ENCODE measurements around the gene CCDC78. TPM values are rescaled to one million over a fixed set of nuclear protein-coding genes. Genes with fewer than 3 reads are reported as not detected.

CCDC78 gene
- polyA plus RNA-seq, 1 donor from 2014 or later = 10.7 TPM

DNA sequence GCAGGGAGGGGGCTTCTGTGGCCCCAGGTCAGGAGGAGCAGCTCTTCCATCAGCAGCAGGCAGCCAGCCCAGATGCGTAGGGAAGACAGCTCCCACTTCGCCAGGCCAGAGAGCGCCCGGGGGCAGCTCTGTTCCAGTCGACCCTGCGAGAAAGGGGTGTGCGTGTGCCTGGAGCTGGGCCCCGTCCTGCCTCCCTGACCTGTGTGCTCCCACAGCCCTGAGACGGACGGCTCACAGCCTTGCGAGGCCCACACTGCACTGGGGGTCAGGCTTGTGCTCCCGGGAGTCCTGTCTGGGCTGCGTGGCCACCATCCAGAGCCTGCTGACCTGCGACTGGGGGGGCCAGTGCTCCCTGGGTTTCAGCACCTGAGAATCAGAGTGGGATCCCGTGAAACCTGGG, 33.8 kb upstream of the CCDC78 start:
- Histone ChIP-seq H3K36me3 (ENCODE audit: insufficient read depth, low read length) (no peaks in the 10 kb centered on the region), H4K20me1 (ENCODE audit: insufficient read depth) (no peaks in the 10 kb centered on the region), H3K4me3 (ENCODE audit: low read length) (no peak overlapping the region), H3F3A (ENCODE audit: insufficient read depth, low read length, poor library complexity, severe bottlenecking) (no peaks in the 10 kb centered on the region), H3K4me2 (ENCODE audit: low read length) (no peak overlapping the region), H3K9me3 (ENCODE audit: low read length) (peaks cover 4% of the 10 kb centered on the region), H3K9me2 (ENCODE audit: insufficient read depth, low read length) (no peaks in the 10 kb centered on the region), H2AFZ (ENCODE audit: low read depth, low read length) (no peak overlapping the region), H3K9ac (ENCODE audit: low read length) (no peak overlapping the region), H3K27ac (ENCODE audit: low read length) (no peak overlapping the region), H3K79me2 (replicated peaks; ENCODE audit: insufficient read depth, low read length) (no peaks in the 10 kb centered on the region), H3K27me3 (ENCODE audit: insufficient read depth, low read depth, low read length) (no peaks in the 10 kb centered on the region)
- TF ChIP-seq, protein P1, sequence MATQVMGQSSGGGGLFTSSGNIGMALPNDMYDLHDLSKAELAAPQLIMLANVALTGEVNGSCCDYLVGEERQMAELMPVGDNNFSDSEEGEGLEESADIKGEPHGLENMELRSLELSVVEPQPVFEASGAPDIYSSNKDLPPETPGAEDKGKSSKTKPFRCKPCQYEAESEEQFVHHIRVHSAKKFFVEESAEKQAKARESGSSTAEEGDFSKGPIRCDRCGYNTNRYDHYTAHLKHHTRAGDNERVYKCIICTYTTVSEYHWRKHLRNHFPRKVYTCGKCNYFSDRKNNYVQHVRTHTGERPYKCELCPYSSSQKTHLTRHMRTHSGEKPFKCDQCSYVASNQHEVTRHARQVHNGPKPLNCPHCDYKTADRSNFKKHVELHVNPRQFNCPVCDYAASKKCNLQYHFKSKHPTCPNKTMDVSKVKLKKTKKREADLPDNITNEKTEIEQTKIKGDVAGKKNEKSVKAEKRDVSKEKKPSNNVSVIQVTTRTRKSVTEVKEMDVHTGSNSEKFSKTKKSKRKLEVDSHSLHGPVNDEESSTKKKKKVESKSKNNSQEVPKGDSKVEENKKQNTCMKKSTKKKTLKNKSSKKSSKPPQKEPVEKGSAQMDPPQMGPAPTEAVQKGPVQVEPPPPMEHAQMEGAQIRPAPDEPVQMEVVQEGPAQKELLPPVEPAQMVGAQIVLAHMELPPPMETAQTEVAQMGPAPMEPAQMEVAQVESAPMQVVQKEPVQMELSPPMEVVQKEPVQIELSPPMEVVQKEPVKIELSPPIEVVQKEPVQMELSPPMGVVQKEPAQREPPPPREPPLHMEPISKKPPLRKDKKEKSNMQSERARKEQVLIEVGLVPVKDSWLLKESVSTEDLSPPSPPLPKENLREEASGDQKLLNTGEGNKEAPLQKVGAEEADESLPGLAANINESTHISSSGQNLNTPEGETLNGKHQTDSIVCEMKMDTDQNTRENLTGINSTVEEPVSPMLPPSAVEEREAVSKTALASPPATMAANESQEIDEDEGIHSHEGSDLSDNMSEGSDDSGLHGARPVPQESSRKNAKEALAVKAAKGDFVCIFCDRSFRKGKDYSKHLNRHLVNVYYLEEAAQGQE (IDR thresholded peaks at IDR 0.05; ENCODE audit: borderline replicate concordance) = no peak
- TF ChIP-seq SMC3 (conservative IDR thresholded peaks at IDR 0.05; ENCODE audit: poor library complexity) = no peak
- no peak for TF ChIP-seq RAD21 (conservative IDR thresholded peaks at IDR 0.05)
- TF ChIP-seq, protein P2, sequence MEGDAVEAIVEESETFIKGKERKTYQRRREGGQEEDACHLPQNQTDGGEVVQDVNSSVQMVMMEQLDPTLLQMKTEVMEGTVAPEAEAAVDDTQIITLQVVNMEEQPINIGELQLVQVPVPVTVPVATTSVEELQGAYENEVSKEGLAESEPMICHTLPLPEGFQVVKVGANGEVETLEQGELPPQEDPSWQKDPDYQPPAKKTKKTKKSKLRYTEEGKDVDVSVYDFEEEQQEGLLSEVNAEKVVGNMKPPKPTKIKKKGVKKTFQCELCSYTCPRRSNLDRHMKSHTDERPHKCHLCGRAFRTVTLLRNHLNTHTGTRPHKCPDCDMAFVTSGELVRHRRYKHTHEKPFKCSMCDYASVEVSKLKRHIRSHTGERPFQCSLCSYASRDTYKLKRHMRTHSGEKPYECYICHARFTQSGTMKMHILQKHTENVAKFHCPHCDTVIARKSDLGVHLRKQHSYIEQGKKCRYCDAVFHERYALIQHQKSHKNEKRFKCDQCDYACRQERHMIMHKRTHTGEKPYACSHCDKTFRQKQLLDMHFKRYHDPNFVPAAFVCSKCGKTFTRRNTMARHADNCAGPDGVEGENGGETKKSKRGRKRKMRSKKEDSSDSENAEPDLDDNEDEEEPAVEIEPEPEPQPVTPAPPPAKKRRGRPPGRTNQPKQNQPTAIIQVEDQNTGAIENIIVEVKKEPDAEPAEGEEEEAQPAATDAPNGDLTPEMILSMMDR (IDR thresholded peaks at IDR 0.05; ENCODE audit: poor library complexity, severe bottlenecking) = no peak
- TF ChIP-seq POLR2AphosphoS5 (IDR thresholded peaks at IDR 0.05) = no peak
- TF ChIP-seq EZH2 (IDR thresholded peaks at IDR 0.05; ENCODE audit: borderline replicate concordance, insufficient read depth, low read length, poor library complexity, severe bottlenecking) = no peak
- no peak for TF ChIP-seq TAF1 (IDR thresholded peaks at IDR 0.05; ENCODE audit: low read depth)
- TF ChIP-seq EP300 (conservative IDR thresholded peaks at IDR 0.05; ENCODE audit: poor library complexity, severe bottlenecking) = no peak

DNA sequence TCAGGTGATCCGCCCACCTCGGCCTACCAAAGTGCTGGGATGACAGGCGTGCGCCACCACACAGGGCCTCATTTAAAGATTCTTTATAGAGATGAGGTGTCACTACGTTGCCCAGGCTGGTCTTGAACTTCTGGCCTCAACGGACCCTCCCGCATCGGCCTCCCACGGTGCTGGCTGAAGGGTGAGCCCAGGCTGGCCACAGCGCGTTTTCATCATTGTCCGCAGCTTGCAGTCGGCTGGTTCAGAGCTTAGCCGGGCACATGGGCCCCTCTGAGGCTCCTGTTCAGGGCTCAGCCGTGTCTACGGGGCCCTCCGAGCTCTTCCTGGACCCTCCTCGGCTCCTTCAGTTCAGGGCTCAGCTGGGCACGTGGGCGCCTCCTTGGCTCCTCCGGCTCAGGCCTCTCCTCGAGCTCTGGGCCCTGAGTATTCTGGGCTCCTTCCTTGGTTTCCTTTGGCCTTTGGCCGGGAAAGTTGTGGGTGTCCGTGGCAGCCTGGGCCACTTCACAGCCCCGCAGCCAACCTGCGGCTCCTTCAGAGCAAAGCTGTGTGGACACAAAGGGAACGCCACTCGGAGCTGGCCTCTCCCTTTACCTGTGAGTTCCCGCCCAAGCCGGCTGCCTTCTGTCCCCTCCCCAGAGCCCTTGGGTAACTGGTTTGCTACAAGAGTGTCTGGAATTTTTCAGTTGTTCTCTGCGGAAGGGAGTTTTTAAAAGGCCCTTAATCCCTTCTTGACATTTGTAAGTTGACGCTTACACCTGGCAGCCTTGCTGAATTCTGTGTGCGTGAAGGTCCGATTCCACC, 33.1 kb upstream of the CCDC78 start:
- no peaks in the 10 kb centered on the region for H3F3A ChIP-seq (ENCODE audit: insufficient read depth, low read length, poor library complexity, severe bottlenecking)
- peaks cover 4% of the 10 kb centered on the region for H3K9me3 ChIP-seq (ENCODE audit: low read length)
- no peak overlapping the region for H3K4me2 ChIP-seq (ENCODE audit: low read length)
- H3K36me3 ChIP-seq (ENCODE audit: insufficient read depth, low read length) = no peaks in the 10 kb centered on the region
- no peak overlapping the region for H3K4me3 ChIP-seq (ENCODE audit: low read length)
- no peak overlapping the region for H2AFZ ChIP-seq (ENCODE audit: low read depth, low read length)
- no peaks in the 10 kb centered on the region for H3K9me2 ChIP-seq (ENCODE audit: insufficient read depth, low read length)
- no peaks in the 10 kb centered on the region for H3K79me2 ChIP-seq (replicated peaks; ENCODE audit: insufficient read depth, low read length)
- no peaks in the 10 kb centered on the region for H4K20me1 ChIP-seq (ENCODE audit: insufficient read depth)
- no peak overlapping the region for H3K27ac ChIP-seq (ENCODE audit: low read length)
- no peak overlapping the region for H3K9ac ChIP-seq (ENCODE audit: low read length)
- H3K27me3 ChIP-seq (ENCODE audit: insufficient read depth, low read depth, low read length) = no peaks in the 10 kb centered on the region
- no peak for TF ChIP-seq RAD21 (conservative IDR thresholded peaks at IDR 0.05)
- no peak for TF ChIP-seq EZH2 (IDR thresholded peaks at IDR 0.05; ENCODE audit: borderline replicate concordance, insufficient read depth, low read length, poor library complexity, severe bottlenecking)
- no peak for TF ChIP-seq EP300 (conservative IDR thresholded peaks at IDR 0.05; ENCODE audit: poor library complexity, severe bottlenecking)
- TF ChIP-seq TAF1 (IDR thresholded peaks at IDR 0.05; ENCODE audit: low read depth) = no peak
- TF ChIP-seq MXI1 (conservative IDR thresholded peaks at IDR 0.05; ENCODE audit: poor library complexity, severe bottlenecking) = no peak
- TF ChIP-seq, protein P1 (IDR thresholded peaks at IDR 0.05; ENCODE audit: borderline replicate concordance) = no peak
- TF ChIP-seq SMC3 (conservative IDR thresholded peaks at IDR 0.05; ENCODE audit: poor library complexity) = no peak
- TF ChIP-seq POLR2AphosphoS5 (IDR thresholded peaks at IDR 0.05) = no peak
- TF ChIP-seq, protein P2 (IDR thresholded peaks at IDR 0.05; ENCODE audit: poor library complexity, severe bottlenecking) = no peak

Measured in neural cell (in vitro differentiated cells).